Suprapubic skin (tissue), 4 donors: ENCODE data around the gene MYO6. TPM values are rescaled to one million over a fixed set of nuclear protein-coding genes. Genes with fewer than 3 reads are reported as not detected.
"Not testable (repeated sequence)": the region's sequence is repeated elsewhere in the genome, so short reads cannot be mapped to it uniquely, and the experiment has no call there.

Source experiments
- DNase-seq, 2 donors: peaks; one replicate each; pipeline ENCODE4 v3.0.0-alpha.2; 2019; ENCODE audit warnings: low spot score in 2 of 2
- H3K27ac ChIP-seq: fragments of 200-600 bp; sonication (generic); one replicate; pipeline ENCODE4 v1.5.1; 2019
- H3K27me3 ChIP-seq: fragments of 200-600 bp; sonication (generic); one replicate; pipeline ENCODE4 v1.5.1; 2019
- H3K36me3 ChIP-seq: fragments of 200-600 bp; sonication (generic); one replicate; pipeline ENCODE4 v1.5.1; 2019
- H3K4me1 ChIP-seq: fragments of 200-600 bp; sonication (generic); one replicate; pipeline ENCODE4 v1.5.1; 2019
- H3K4me3 ChIP-seq: fragments of 200-600 bp; sonication (generic); one replicate; pipeline ENCODE4 v1.5.1; 2019; ENCODE audit warnings: mild to moderate bottlenecking
- H3K9me3 ChIP-seq: fragments of 200-600 bp; sonication (generic); one replicate; pipeline ENCODE4 v1.5.1; 2019
- EP300 ChIP-seq: sonication (generic); formaldehyde crosslinking; IDR thresholded peaks from one replicate; pipeline ENCODE4 v1.6.1; 2017; ENCODE audit warnings: antibody characterized with exemption
- POLR2A ChIP-seq, 2 donors: fragments of 450-650 bp; IDR thresholded peaks; one replicate each; pipeline ENCODE4 v1.6.1; 2017; ENCODE audit warnings: antibody characterized with exemption in 2 of 2, mild to moderate bottlenecking in 2 of 2, moderate library complexity in 2 of 2
- POLR2AphosphoS5 ChIP-seq, 3 donors: sonication (generic); formaldehyde crosslinking; IDR thresholded peaks; one replicate each; pipeline ENCODE4 v1.6.1; 2017; ENCODE audit warnings: antibody characterized with exemption in 3 of 3
- WGBS: methylation state at CpG from one replicate; pipeline ENCODE4 v1.1.5; 2018; 5-methylcytosine and 5-hydroxymethylcytosine counted together
- total RNA-seq, 4 donors: library from RNA; depleted of rRNA; stranded (reverse); fragments of >200 nt; gene quantifications; one replicate each; pipeline ENCODE4 v1.1.0, GENCODE V29; 2016
- TF ChIP-seq, protein P1 (sequence below), 2 donors: fragments of 200-600 bp in 1 of 2; fragments of 450-650 bp in 1 of 2; sonication (generic) in 1 of 2; IDR thresholded peaks; one replicate each; pipeline ENCODE4 v1.5.1; 2016 to 2019; ENCODE audit warnings: antibody characterized with exemption in 2 of 2, mild to moderate bottlenecking in 1 of 2, moderate library complexity in 1 of 2

Gene MYO6
- total RNA-seq, result 10 to 100 TPM; 27.8 to 42.6 (median 30.6) TPM

DNA sequence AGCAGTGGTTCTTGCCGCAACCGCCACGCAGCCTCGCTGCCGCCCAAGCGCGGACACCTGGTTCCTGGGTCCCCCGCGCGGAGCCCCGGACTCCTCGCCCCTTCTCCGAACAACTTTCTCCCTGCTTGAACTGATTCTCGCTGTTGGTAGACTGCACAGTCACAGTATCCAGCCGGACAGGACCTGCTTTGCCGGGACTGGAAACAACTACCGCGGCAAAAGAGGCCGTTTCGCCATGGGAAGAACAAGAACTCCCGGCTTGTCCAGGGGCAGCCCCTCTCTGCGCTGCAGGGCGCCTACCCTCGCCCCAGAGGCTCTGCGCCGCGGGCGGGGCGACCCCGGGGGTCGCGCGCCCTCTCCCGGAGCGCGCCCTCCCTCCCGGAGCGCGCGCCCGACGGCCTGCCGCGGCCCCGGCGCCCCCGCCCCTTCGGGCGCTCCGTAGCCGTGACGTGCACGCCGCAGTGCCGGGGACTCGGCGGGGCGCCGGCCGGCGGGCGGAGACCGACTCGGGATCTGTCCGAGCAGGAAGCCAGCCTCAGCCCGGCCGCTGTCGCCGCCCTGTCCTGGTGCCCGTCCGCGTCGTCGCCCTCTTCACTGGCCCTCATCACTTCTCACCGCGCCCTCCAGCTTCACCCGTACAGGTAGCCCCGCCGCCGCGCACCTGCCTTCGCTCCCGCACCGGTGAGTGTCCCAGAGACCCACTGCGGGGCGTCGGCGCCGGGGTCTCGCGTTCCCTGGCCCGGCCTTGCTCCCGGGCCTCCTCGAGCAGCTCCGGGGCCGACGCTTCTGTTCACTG, at the start of gene MYO6:
MYO6 (plus strand) TSS at position 497 of the 796 bp plus-strand sequence. CDS start 68,309 bp downstream, outside the sequence.
- DNase-seq, result peak; percentile 78 to 84
- peaks cover 27% of the 10 kb centered on the region for H3K4me1 ChIP-seq
- H3K4me3 ChIP-seq, result peak within 1 kb of the TSS; percentile 89
- 0% methylated on average over 5 of the region's 97 CpGs for WGBS
- peak in 1 of 3 donors; percentile 18 for TF ChIP-seq POLR2AphosphoS5 (IDR thresholded peaks at IDR 0.05)
- no peak for TF ChIP-seq EP300
- peak; percentile 34 to 74 for TF ChIP-seq POLR2A (IDR thresholded peaks at IDR 0.05)
- TF ChIP-seq, protein P1, sequence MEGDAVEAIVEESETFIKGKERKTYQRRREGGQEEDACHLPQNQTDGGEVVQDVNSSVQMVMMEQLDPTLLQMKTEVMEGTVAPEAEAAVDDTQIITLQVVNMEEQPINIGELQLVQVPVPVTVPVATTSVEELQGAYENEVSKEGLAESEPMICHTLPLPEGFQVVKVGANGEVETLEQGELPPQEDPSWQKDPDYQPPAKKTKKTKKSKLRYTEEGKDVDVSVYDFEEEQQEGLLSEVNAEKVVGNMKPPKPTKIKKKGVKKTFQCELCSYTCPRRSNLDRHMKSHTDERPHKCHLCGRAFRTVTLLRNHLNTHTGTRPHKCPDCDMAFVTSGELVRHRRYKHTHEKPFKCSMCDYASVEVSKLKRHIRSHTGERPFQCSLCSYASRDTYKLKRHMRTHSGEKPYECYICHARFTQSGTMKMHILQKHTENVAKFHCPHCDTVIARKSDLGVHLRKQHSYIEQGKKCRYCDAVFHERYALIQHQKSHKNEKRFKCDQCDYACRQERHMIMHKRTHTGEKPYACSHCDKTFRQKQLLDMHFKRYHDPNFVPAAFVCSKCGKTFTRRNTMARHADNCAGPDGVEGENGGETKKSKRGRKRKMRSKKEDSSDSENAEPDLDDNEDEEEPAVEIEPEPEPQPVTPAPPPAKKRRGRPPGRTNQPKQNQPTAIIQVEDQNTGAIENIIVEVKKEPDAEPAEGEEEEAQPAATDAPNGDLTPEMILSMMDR (IDR thresholded peaks at IDR 0.05), result no peak
- no peaks in the 10 kb centered on the region for H3K27me3 ChIP-seq
- H3K36me3 ChIP-seq, result no peaks in the 10 kb centered on the region
- H3K27ac ChIP-seq, result peak within 1 kb of the TSS; percentile 84
- no peaks in the 10 kb centered on the region for H3K9me3 ChIP-seq

DNA sequence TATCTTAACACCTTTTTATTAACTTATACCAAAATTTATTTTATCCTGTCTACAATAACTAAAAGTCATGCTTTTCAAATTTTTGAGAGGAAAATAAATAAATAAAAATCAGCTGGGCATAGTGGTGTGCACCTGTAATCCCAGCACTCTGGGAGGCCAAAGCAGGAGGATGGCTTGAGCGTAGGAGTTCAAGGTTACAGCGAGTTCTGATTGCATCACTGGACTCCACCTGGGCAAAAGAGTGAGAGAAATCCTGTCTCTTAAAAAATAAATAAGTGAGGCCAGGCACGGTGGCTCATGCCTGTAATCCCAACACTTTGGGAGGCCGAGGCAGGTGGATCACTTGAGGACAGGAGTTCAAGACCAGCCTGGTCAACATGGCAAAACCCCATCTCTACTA, 40.7 kb upstream of the MYO6 start:
- not testable (repeated sequence) for H3K4me1 ChIP-seq, H3K4me3 ChIP-seq, DNase-seq, H3K27me3 ChIP-seq, H3K27ac ChIP-seq, H3K9me3 ChIP-seq
- peaks cover 64% of the 10 kb centered on the region for H3K36me3 ChIP-seq
- WGBS, result 95% methylated on average over 4 of the region's 4 CpGs

DNA sequence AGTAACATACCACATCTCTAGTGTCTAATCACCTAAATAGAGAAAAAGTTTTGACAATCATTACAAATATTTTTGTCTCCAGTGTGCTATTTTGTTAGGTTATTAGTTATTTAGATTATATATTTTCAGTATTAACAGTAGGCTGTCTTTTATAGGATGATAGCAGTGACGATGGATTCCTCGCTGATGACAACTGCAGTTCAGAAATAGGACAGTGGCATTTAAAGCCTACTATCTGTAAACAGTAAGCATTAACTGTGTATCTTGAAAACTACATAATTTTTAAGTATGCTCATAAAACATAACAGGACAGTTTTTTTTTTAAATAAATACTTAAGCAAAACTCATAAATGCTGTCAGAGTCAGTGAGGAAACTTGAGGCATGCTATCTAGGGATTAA, 37.9 kb upstream of the MYO6 start:
- Histone ChIP-seq H3K9me3 (no peaks in the 10 kb centered on the region), H3K27me3 (no peaks in the 10 kb centered on the region), H3K27ac (no peak overlapping the region), H3K4me1 (no peaks in the 10 kb centered on the region), H3K4me3 (no peak overlapping the region), H3K36me3 (peaks cover 73% of the 10 kb centered on the region)
- TF ChIP-seq POLR2A (IDR thresholded peaks at IDR 0.05) (no peak), EP300 (no peak), POLR2AphosphoS5 (IDR thresholded peaks at IDR 0.05) (no peak)
- TF ChIP-seq, protein P1 (IDR thresholded peaks at IDR 0.05), result no peak
- 98% methylated on average over 2 of the region's 2 CpGs for WGBS
- no peak for DNase-seq

DNA sequence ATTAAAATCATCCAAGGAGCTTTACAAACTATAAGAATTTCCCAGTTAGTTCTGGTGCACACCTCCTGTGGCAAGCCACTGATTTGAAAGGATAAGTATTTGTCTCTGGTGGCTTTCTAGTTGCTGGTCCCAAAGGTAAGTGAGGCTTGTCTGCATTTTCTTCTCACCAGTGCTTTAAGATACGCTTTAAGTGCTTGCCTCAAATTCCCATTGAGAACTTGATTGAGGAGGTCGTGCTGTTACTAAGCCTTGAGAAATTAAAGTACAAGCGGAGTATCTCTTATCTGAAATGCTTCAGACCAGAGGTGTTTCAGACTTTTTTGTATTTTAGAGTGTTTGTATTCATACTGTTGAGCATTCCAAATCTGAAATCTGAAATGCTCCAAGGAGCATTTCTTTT, 29.9 kb upstream of the MYO6 start:
- no peaks in the 10 kb centered on the region for H3K9me3 ChIP-seq
- TF ChIP-seq EP300 (no peak), POLR2A (IDR thresholded peaks at IDR 0.05) (no peak), POLR2AphosphoS5 (IDR thresholded peaks at IDR 0.05) (no peak)
- TF ChIP-seq, protein P1 (IDR thresholded peaks at IDR 0.05), result no peak
- 95% methylated on average over 3 of the region's 3 CpGs for WGBS
- H3K27ac ChIP-seq, result no peak overlapping the region
- H3K4me1 ChIP-seq, result no peaks in the 10 kb centered on the region
- no peak for DNase-seq
- H3K4me3 ChIP-seq, result no peak overlapping the region
- H3K36me3 ChIP-seq, result peaks cover 20% of the 10 kb centered on the region
- no peaks in the 10 kb centered on the region for H3K27me3 ChIP-seq

DNA sequence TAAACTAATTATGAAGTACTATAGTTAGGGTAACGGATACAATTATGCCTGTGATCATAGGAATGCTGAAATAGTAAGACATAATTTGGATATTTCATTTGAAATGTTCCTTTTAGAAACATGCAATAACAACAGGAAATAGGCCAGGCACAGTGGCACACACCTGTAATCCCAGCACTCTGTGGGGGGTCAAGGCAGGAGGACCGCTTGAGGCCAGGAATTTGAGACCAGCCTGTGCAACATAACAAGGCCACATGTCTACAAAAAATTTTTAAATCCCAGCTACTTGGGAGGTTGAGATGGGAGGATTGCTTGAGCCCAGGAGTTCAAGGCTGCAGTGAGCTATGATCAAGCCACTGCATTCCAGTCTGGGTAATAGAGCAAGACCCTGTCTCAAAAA, 25.7 kb upstream of the MYO6 start:
- TF ChIP-seq, protein P1 (IDR thresholded peaks at IDR 0.05), result no peak
- TF ChIP-seq POLR2A (IDR thresholded peaks at IDR 0.05), result no peak
- no peak for TF ChIP-seq EP300
- no peak for TF ChIP-seq POLR2AphosphoS5 (IDR thresholded peaks at IDR 0.05)
- WGBS, result 80% methylated on average over 2 of the region's 2 CpGs
- Histone ChIP-seq H3K27ac (no peak overlapping the region), H3K9me3 (no peaks in the 10 kb centered on the region), H3K4me1 (no peaks in the 10 kb centered on the region), H3K27me3 (no peaks in the 10 kb centered on the region), H3K36me3 (no peaks in the 10 kb centered on the region), H3K4me3 (no peak overlapping the region)
- no peak for DNase-seq
